Ectodermal cell (in vitro differentiated cells): ENCODE results near the gene RUSC1.
"Not testable (repeated sequence)": the region's sequence is repeated elsewhere in the genome, so short reads cannot be mapped to it uniquely, and the experiment has no call there.

ENCODE experiments used
- H3K27ac ChIP-seq: 2 replicates; pipeline ENCODE4 v1.7.0; 2013; ENCODE audit warnings: mild to moderate bottlenecking, low read depth, low read length; ENCODE audit not compliant: insufficient read depth, poor library complexity, severe bottlenecking
- H3K27me3 ChIP-seq: 2 replicates; pipeline ENCODE4 v1.7.0; 2013; ENCODE audit warnings: mild to moderate bottlenecking, low read length; ENCODE audit not compliant: insufficient read depth, control insufficient read depth, poor library complexity, severe bottlenecking
- H3K36me3 ChIP-seq: one replicate; pipeline ENCODE4 v1.7.0; 2013; ENCODE audit warnings: low read length; ENCODE audit not compliant: control insufficient read depth, insufficient read depth
- H3K4me1 ChIP-seq: one replicate; pipeline ENCODE4 v1.7.0; 2013; ENCODE audit warnings: low read length; ENCODE audit not compliant: control insufficient read depth, insufficient read depth
- H3K4me3 ChIP-seq: 2 replicates; pipeline ENCODE4 v1.7.0; 2013; ENCODE audit warnings: low read depth, low read length, control low read depth; ENCODE audit not compliant: insufficient read depth
- H3K9me3 ChIP-seq: 2 replicates; pipeline ENCODE4 v1.7.0; 2013; ENCODE audit warnings: mild to moderate bottlenecking, low read length, moderate library complexity; ENCODE audit not compliant: control insufficient read depth
- WGBS, 2 experiments: methylation state at CpG; one replicate each; pipeline ENCODE4 v1.1.7; 2013; ENCODE audit warnings: missing lambda C conversion rate in 2 of 2; 5-methylcytosine and 5-hydroxymethylcytosine counted together

Gene RUSC1

DNA sequence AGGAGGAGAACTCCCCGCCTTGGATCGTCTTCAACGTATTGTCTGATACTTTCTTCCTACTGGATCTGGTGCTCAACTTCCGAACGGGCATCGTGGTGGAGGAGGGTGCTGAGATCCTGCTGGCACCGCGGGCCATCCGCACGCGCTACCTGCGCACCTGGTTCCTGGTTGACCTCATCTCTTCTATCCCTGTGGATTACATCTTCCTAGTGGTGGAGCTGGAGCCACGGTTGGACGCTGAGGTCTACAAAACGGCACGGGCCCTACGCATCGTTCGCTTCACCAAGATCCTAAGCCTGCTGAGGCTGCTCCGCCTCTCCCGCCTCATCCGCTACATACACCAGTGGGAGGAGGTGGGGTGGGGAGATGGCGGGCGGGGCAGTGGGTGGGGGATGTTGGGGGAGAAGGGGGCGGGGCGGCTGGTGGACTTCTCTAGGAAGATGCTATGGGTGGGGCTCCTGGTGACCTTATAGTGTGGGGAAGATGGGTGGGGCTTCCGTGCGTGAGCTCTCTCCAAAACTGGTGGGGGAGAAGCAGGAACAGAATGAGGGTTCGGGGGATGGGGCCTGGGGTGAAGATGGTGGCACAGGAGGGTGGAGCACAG is 38.1 kb upstream of the RUSC1 start:
- Histone ChIP-seq H3K36me3 (no peaks in the 10 kb centered on the region), H3K4me1 (peaks cover 14% of the 10 kb centered on the region), H3K4me3 (no peak overlapping the region), H3K27ac (no peak overlapping the region), H3K9me3 (no peaks in the 10 kb centered on the region), H3K27me3 (peaks cover 4% of the 10 kb centered on the region)
- 93 to 95% methylated on average over 25 to 29 of the region's 29 CpGs for WGBS, 2 experiments

GRCh38 chr1:155284476-155284875 is 36.2 kb upstream of the RUSC1 start:
- H3K27ac ChIP-seq: no peak overlapping the region
- H3K27me3 ChIP-seq: no peaks in the 10 kb centered on the region
- no peak overlapping the region for H3K4me3 ChIP-seq
- H3K36me3 ChIP-seq: no peaks in the 10 kb centered on the region
- 94% methylated on average over 12 of the region's 12 CpGs for WGBS, 2 experiments
- no peaks in the 10 kb centered on the region for H3K9me3 ChIP-seq
- H3K4me1 ChIP-seq: peaks cover under 1% of the 10 kb centered on the region

- Histone ChIP-seq H3K4me1 (no peaks in the 10 kb centered on the region), H3K27me3 (no peaks in the 10 kb centered on the region), H3K36me3 (no peaks in the 10 kb centered on the region), H3K4me3 (no peak overlapping the region), H3K27ac (no peak overlapping the region), H3K9me3 (no peaks in the 10 kb centered on the region)
- 93 to 95% methylated on average over 14 of the region's 14 CpGs for WGBS, 2 experiments
Observed at GRCh38 chr1:155285063-155285462, 35.6 kb upstream of the RUSC1 start.

- H3K9me3 ChIP-seq: no peaks in the 10 kb centered on the region
- no peak overlapping the region for H3K4me3 ChIP-seq
- no peaks in the 10 kb centered on the region for H3K36me3 ChIP-seq
- no peaks in the 10 kb centered on the region for H3K27me3 ChIP-seq
- no peaks in the 10 kb centered on the region for H3K4me1 ChIP-seq
- 96% methylated on average over 18 of the region's 18 CpGs for WGBS, 2 experiments
- no peak overlapping the region for H3K27ac ChIP-seq
Observed at GRCh38 chr1:155285631-155286044, 35.1 kb upstream of the RUSC1 start.

- no peak overlapping the region for H3K4me3 ChIP-seq
- H3K27ac ChIP-seq: no peak overlapping the region
- no peaks in the 10 kb centered on the region for H3K36me3 ChIP-seq
- H3K27me3 ChIP-seq: no peaks in the 10 kb centered on the region
- no peaks in the 10 kb centered on the region for H3K4me1 ChIP-seq
- WGBS, 2 experiments: 91 to 93% methylated on average over 2 of the region's 2 CpGs
- no peaks in the 10 kb centered on the region for H3K9me3 ChIP-seq
Observed at GRCh38 chr1:155286544-155286943, 34.1 kb upstream of the RUSC1 start.

GRCh38 chr1:155287987-155288543 is 32.6 kb upstream of the RUSC1 start:
- no peak overlapping the region for H3K27ac ChIP-seq
- no peaks in the 10 kb centered on the region for H3K36me3 ChIP-seq
- WGBS, 2 experiments: 93% methylated on average over 21 of the region's 21 CpGs
- H3K27me3 ChIP-seq: peaks cover 5% of the 10 kb centered on the region
- no peaks in the 10 kb centered on the region for H3K9me3 ChIP-seq
- H3K4me1 ChIP-seq: no peaks in the 10 kb centered on the region
- H3K4me3 ChIP-seq: no peak overlapping the region

DNA sequence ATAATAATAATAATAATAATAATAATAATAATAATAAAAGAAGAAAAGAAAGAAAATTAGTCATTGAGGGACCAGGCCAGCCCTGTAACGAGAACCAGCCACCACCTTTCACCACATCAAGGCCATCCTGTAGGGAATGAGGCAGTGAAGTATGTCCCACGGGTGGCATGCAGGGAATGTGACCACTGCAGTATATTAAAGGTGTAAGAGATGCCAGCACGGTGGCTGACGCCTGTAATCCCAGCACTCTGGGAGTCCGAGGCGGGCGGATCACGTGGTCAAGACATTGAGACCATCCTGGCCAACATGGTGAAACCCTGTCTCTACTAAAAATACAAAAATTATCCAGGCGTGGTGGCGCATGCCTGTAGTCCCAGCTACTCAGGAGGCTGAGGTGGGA is 29.7 kb upstream of the RUSC1 start:
- H3K4me1 ChIP-seq, H3K4me3 ChIP-seq, H3K9me3 ChIP-seq, H3K27ac ChIP-seq, H3K36me3 ChIP-seq: not testable (repeated sequence)
- 88 to 89% methylated on average over 10 of the region's 10 CpGs for WGBS, 2 experiments
- peaks cover 34% of the 10 kb centered on the region for H3K27me3 ChIP-seq

- 89 to 90% methylated on average over 17 of the region's 17 CpGs for WGBS, 2 experiments
- Histone ChIP-seq H3K4me1 (no peaks in the 10 kb centered on the region), H3K27me3 (peaks cover 48% of the 10 kb centered on the region), H3K36me3 (no peaks in the 10 kb centered on the region), H3K9me3 (no peaks in the 10 kb centered on the region), H3K27ac (no peak overlapping the region), H3K4me3 (no peak overlapping the region)
Observed at GRCh38 chr1:155293086-155293749, 27.5 kb upstream of the RUSC1 start.

- Histone ChIP-seq H3K27ac (no peak overlapping the region), H3K27me3 (peaks cover 48% of the 10 kb centered on the region), H3K36me3 (no peaks in the 10 kb centered on the region), H3K4me3 (peak overlapping the region; percentile 40), H3K4me1 (no peaks in the 10 kb centered on the region), H3K9me3 (no peaks in the 10 kb centered on the region)
- WGBS, 2 experiments: 47 to 50% methylated on average over 46 of the region's 46 CpGs
Observed at GRCh38 chr1:155294520-155295182, 26.0 kb upstream of the RUSC1 start.

- Histone ChIP-seq H3K27me3 (peaks cover 48% of the 10 kb centered on the region), H3K9me3 (no peaks in the 10 kb centered on the region), H3K27ac (no peak overlapping the region), H3K36me3 (no peaks in the 10 kb centered on the region), H3K4me1 (no peaks in the 10 kb centered on the region), H3K4me3 (peak overlapping the region; percentile 40)
- 8 to 10% methylated on average over 47 of the region's 47 CpGs for WGBS, 2 experiments
Observed at GRCh38 chr1:155295183-155295941, 25.3 kb upstream of the RUSC1 start.
